Cardiac septum (tissue), 1 donor: Measurements from ENCODE around the gene SORBS1. TPM values are rescaled to one million over a fixed set of nuclear protein-coding genes. Genes with fewer than 3 reads are reported as not detected.

Experiments
- DNase-seq: peaks from one replicate; pipeline ENCODE4 v3.0.0-alpha.2; 2020; ENCODE audit warnings: low spot score
- intact Hi-C: fragments of 100-400 bp; cut with DNase I; formaldehyde crosslinking; loops from one replicate; pipeline ENCODE4 v1.14.0; 2022
- total RNA-seq: library from RNA; stranded (reverse); fragmentation: NEBNext Ultra II Directional; extraction: Animal tissue kit (Norgen Biotek cat#: 25700); gene quantifications from one replicate; pipeline ENCODE4 v1.2.1, GENCODE V29; 2021
- donor health status: DM: no; HTN: no; CAD: no.

SORBS1 gene
- total RNA-seq, 1 donor from 2014 or later, result 1,045 TPM

DNA sequence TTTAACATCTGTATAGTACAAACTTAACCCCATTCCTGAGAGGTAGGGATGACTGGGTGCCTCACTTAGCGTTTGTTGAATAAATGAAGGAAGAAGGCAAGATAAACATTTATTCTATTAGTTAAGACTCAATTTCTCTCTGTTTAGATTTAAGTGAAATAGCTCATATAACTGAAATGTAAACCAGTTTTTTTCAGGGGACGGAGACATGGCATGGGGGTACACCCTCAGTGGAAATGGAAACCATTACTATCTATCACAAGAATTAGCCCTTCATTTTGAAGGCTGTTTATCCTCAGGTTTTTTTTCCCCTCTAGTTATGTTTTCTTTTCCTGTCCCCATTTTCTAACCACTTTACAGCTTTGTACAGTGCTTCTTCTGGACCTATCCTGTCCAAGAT is 234.8 kb downstream of the SORBS1 start:
- no peak for DNase-seq
- intact Hi-C loops, result no loop called here

DNA sequence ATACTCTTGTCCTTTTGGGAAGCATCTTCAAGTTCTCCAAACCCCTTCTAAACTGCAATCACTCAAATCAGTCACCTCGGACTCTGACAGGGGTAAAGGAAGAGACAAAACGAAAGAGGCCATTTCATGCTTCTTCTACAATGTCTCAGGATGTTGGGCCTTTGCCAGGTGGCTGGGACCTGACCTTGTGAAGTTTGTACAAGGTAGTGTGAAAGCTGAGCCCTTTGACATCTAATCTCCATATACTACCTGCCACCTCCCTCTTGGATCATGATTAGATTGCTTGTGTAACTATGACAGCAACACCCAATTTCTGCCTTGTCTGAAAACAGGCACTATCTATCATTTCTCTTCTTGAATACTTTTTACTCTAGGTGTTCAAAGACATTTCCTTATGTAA is 235.3 kb downstream of the SORBS1 start:
- no peak for DNase-seq
- intact Hi-C loops, result no loop called here

DNA sequence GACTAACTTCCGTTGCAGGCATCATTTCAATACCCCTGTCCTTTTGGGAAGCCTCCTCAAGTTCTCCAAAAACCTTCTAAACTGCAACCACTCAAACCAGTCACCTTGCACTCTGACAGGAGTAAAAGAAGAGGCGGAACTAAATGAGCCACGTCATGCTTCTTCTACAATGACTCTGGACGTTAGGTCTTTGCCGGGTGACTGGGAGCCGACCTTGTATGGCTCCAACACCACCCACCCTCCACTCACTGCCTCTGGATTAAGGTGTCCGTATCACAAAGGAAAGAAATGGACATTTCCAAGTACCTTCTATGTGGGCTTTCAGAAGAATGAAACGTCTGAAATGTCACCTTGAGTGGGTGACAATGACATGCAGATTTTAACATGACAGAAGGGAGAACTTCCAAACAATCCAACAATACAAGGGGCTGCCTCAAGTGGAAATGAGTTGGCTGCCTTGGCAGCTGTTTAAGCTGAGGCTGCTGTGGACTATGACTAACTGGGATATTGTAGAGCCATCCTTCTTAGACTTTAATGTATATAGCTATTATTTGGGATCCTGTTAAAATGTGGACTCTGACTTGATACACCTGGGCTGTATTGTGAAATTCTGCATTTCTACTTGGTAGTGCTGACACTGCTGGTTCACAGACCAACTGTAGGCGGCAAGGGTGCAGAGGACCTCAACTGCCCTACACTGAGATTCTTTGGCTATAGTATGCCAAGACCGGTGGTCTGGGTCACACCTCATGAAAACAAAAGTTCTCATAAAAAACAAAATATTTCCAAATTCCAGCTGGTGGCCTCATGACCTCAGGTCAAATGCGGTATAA is 236.5 kb downstream of the SORBS1 start:
- intact Hi-C loops, result no loop called here
- DNase-seq, result no peak

DNA sequence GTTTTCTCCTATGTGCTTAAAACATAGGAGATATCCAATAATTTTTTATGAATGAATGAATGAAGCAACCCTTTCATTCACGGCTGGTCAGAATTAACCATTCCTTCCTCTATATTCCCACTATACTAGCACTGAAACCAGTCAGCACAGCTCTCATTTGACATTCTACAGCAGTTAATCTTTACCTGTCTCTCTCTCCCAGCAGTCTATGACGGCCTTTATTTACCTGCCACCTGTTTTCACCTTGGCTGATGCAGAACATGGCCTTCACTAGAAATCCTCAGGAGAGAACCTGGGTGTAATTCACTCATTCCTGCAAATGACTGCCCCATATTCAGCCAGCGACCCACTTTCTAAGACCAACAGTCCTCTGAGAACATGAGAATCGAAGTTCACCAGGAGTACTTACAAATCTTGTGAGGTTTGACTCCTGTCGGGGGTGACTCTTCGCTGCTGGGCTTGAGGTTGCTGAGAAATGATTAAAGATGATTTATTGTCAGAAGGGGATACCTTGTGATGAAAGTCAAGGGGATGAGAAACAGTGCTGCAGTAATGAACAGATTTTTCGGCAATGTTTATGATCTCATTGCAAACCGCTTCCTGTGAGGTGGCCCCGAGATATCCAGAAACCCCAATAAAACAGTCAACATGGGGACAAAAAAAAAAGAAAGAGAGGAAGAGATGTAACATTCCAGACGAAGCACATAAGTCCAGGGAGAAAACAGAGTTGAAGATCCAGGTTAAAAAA is 239.4 kb downstream of the SORBS1 start:
- no peak for DNase-seq
- intact Hi-C loops, result no loop called here

DNA sequence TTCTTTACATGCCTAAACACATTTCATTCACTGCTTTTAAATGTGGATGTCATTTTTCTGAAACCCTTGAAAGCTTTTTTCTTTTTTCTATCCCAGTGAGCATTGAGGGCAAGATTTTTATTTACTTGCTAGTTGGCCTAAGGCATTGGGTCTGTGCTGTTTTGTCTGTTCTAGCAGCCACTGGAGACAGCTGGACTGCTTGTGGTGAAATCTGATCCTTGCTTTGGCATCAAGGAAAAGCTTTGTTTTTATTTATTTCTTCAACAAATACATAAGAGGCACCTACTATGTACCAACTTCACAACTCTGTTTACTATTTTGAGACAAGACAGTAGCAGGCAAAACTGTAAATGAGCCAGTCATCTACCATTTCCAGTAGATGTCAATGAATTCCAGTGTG is 241.9 kb downstream of the SORBS1 start:
- DNase-seq, result no peak
- intact Hi-C loops, result no loop called here

DNA sequence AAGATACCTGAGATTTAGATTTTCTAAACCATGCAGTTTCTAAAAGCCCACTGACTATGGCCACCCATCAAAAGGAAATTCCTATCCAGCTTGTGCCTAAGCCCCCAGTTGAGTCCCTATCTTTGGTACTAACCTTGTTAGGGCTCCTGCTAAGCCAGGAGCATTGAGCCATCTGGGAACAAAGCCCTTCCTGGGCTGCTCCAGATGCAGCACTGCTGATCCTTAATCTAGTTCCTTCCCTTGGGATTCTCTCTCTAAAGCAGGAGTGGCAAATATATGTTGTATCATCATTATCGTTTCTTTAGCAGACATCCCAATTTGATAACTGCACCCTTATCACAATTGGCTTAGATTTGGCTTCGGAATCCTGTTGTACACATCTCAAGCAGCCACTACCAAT is 245.7 kb downstream of the SORBS1 start:
- intact Hi-C loops, result no loop called here
- no peak for DNase-seq

DNA sequence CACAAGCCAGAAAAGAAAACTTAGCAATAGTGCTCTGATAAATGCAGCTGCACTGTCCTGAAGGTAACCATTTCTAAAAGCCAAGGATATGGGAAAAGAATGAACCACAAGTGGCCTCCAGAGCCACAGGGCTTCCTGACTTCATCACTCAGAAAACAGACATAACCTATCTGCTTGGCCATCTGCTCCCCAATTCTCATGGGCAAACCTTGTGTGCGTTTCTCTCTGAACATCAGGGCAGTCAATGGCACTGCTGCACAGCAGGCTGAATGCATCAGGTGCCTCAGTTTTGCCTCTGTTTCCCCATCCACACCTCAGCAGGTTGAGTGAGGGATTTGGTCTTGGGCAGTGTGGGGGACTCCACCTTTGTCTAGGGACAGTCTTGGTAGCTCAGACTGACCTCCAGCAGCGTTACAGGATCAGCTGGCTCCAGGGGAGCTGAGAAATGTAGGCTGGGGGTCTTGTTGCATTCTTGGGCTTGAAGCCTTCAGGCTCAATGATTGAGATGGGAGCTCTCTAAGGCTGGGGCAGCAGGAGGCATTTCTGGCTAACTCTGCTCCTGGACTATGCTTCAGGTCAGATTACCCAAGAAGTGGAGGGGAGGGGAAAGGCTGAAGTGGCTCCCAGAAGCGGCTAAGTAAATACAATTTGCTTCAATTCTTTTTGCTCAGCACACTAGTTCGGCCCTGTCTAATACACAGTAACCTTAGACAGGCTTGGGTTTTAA is 246.8 kb downstream of the SORBS1 start:
- intact Hi-C loops, result no loop called here

DNA sequence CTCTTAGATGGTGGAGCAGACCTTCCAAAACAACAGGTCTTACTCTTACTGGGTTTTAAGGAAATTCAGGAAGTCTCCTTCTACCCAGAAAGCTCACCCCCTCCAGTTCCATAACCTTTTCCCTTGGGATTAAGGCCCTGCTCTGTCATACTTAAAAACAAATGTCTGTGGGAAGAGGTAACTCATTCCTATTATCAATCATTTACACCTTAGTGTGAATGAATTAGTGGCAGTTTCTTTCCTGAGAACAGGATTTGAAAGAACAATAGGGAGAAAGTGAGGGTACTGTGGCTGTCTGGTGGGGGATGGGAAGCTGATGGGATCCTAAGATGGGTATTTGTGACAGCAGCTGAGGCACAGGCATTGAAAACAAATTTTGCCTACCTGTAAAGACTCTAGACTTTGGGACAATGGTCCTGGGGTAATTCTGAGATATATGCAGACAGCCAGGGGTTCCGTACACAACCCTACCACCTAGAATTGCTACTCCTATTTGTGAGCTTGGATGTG is 248.1 kb downstream of the SORBS1 start:
- DNase-seq, result no peak
- intact Hi-C loops, result no loop called here

More for the DNA sequence above, 246.8 kb downstream of the SORBS1 start:
- no peak for DNase-seq

DNA sequence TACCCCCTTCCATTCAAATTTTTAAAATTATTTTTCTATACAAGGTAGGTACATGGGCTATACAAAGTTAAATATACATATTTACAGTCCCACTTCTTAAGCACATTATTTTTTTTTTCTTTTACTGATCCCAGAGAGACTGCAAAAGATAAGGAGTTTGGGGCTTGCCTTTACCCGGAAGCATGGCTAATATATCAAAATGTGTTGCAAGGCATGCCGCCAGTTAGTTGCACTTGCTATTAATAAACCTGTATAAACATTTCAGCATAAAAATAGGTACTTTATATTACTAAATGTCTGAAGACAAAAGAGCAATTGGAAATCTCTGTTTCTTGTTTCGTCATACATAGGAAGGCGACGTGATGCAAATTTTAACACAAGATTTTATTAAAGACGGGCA is 248.9 kb downstream of the SORBS1 start:
- no peak for DNase-seq
- intact Hi-C loops, result no loop called here

DNA sequence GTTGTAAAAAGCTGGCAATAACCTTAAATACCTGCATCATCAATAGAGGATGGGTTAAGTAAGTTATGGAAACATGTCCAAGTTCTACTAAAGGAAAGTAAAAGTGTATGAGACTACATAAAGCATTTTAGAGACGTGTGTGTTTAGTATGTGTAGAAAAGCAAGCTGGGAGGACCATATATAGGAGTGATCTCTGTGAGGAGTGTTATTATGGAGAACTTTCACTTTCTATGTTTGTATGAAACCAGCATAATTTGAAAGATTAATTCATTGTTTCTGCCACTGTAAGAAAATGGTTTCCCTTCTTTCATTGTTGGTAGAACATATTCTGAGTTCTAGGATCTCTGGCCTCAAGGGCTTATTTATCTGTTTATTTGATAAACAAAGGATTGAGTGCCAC is 251.2 kb downstream of the SORBS1 start:
- intact Hi-C loops, result loop anchor here (2.0 kb wide), 1 partner anchor 19 kb away; the partner anchor contains the start of gene PDLIM1

DNA sequence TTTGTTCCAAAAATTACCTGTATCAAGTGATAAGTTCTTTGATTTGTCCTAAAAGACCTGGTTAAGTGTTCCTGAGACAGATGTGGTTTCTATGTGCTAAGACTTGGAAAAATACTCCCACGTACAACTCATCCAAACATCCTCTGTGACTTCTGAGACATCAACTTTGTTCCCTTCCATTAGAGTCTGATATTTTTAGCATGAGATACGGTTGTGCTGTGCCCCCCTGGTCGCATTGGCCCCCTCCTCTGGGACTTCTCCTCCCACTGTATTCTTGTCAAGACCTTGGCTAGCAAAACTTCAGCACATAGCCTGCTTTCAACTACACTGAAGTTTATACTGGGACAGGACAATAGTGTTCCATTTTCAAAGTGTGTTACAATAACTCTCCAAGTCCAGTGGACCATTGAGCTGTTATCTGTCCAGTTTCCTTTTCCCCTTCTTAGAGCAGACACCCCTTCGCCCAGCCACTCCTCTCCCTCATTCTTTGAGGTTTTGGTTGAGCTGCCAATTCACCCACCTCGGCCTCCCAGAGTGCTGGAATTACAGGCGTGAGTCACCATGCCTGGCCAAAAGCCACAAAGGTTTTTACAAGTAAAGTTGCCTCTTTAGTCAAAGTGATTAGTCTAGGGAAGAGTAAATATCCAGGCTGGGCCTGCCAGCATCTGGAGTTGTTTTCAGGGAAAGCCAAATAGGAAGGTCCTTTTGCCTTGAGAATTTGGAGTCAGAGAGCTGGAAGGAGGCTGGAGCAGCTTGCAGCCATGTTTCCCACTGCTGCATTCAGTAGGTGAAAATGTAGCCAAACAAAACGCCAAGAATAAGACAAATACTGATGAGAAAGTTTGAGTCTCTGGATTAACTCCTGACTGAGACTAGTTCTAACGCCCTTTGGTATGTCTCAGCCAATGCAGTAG is 252.5 kb downstream of the SORBS1 start:
- intact Hi-C loops, result loop anchor here (1.0 to 2.0 kb wide), 2 partner anchors 18 to 30 kb away; partner anchors contain the start of gene PDLIM1
- peak; percentile 88 for DNase-seq

More for the DNA sequence above, 251.2 kb downstream of the SORBS1 start:
- DNase-seq, result no peak

DNA sequence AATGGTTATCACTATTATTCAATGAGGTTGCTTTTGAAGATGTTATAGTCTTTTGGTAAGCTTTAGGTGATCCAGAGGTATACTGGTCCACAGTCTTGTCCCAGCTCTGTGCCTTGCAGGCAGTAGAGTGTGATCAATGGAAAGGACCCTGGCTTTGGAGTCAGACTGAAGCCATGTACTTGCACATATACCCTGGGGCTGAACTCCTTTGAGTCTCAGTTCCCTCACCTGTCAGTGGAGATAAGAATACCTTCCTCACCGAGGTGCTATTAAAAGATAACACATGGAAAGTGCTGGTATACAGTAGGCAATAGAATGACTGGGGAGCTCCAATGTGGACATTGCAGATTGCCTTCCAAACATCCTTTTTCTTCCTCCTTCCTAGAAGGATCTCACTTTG is 254.3 kb downstream of the SORBS1 start:
- intact Hi-C loops, result no loop called here
- DNase-seq, result no peak

DNA sequence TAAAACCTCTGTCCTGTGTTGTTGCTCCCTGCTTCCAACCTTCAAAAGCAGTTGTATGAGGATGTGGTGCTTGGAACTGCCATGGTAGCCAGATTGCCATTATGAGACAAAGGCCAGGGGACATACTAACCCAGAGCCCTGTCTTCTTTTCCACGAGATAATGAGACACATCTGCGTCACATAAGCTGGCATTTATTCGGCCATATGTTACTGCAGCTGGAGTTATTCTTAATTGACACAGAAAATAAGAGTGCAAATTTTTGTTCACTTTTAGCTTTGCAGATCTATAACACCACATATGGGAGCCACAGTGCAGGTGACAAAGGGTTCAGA is 254.9 kb downstream of the SORBS1 start:
- intact Hi-C loops, result no loop called here
- DNase-seq, result no peak

DNA sequence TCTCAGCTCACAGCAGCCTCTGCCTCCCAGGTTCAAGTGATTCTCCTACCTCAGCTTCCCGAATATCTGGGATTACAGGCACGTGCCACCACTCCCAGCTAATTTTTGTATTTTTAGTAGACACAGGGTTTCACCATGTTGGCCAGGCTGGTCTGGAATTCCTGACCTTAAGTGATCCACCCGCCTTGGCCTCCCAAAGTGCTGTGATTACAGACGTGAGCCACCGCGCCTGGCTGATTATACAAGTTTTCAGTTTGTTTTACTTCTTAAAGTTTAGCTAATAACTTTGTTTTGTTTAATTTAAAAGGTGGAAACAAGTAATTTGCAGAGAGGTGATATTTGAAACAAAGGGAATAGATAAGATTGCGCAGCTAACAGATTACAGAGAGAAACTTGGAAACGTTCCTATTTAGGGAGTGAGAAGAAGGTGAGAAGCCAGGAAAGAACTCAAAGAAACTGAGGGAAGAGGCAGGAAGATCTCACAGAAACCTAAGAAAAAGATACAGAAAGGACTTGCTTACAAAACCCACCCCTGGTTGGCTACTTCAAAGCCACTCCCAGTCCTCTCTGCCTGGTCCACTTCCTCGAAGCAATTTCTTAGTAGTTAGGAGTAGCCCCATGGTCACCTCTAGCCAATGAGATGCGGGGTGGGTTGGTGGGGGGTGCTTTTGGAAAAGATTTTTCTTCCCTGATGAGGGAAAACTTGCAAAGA is 255.4 kb downstream of the SORBS1 start:
- no peak for DNase-seq
- intact Hi-C loops, result no loop called here

DNA sequence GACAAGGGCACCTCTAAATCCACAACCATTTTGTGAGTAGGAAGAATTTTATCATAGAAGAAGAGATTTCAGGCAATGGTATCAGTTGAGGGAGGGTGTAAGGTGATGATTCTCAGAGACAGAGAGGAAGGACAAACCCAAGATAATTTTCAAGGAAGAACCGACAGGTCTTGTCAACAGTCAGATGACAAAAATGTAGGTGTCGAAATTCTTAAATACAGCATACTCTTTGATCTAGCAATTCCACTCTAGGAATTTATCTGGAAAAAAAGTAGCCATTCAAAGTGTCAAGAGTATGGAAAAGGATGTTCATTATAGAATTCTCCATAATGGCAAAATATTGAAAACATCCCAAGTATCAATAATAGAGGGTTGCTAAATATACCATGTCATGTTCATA is 256.2 kb downstream of the SORBS1 start:
- intact Hi-C loops, result no loop called here

DNA sequence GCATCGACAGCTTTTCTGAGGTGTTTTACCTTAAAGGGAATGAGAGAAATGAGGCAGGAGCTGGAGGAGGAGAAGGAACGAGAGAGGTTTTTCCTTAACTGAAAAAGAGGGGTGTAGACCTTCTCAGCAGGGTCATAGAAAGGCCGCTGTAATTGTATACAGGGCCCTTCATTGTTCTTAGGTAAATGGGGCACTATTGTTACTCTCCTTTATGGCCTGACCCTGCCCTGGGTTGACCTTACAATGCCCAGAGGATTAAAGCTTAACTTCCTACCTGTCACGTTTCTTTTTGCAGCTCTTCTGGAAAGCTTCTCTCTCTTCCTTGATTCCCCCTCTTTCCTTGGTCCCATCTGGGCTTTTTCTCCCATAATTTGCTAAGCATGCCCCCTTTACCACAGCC is 256.7 kb downstream of the SORBS1 start:
- intact Hi-C loops, result no loop called here

More for the DNA sequence above, 256.2 kb downstream of the SORBS1 start:
- DNase-seq, result no peak

DNA sequence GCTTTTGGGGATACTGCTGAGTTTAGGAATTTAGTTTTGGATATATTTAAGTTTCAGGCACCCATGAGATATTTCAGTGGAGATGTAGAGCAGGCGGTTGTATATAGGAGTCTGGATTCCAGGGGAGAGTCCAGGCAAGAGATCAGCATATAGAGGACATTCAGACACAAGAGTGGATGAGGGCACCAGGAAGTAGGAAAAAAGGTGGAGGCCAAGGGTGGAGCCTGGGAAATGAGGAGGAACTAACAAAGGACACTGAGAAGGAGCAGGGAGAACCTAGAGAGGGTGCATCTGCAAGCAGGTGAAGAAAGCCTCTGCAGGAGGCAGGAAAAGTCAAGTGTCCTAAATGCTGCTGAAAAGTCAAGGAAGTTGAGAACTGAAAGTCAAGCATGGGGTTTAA is 257.2 kb downstream of the SORBS1 start:
- DNase-seq, result no peak
- intact Hi-C loops, result no loop called here

More for the DNA sequence above, 256.7 kb downstream of the SORBS1 start:
- no peak for DNase-seq

DNA sequence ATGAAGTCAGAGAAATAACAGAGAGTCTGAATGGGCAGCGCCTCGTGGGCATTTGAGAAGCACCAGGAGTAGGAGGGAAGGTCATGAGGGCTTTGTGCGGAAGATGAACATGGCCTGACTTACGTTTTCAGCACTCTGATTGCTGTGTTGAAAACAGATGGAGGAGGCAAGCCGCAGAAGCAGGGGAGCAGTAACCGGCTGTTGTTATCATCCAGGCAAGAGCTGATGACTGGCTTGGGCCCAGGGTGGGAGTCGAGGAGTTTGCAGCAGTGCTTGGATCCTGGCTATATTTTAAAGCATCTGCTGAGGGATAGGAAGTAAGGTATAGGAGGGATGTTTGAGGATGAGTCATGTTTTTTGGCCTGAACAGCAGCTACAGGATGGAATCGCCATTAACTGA is 257.6 kb downstream of the SORBS1 start:
- no peak for DNase-seq
- intact Hi-C loops, result no loop called here
